SK-N-SH (cell line): Measurements from ENCODE around the gene FRMD6. TPM values are rescaled to one million over a fixed set of nuclear protein-coding genes. Genes with fewer than 3 reads are reported as not detected.

Experiments
- CTCF ChIA-PET: fragments of 300-600, 350-600 bp; formaldehyde crosslinking; extraction: SDS; loops from one replicate; lab custom pipeline; 2021; lab: Yijun Ruan, JAX
- POLR2A ChIA-PET: fragments of 350-600 bp; sonication (Branson Sonifier 250); formaldehyde crosslinking; extraction: SDS; loops from one replicate; lab custom pipeline; 2020; ENCODE audit warnings: antibody characterized with exemption, inconsistent platforms; lab: Yijun Ruan, JAX
- DNase-seq: peaks from one replicate; pipeline ENCODE4 v3.0.0; 2012
- H2AFZ ChIP-seq: fragments of 200-600 bp; sonication (generic); 2 replicates; pipeline ENCODE4 v1.8.1; 2016; ENCODE audit warnings: antibody characterized with exemption, mild to moderate bottlenecking, low read depth
- H3F3A ChIP-seq: fragments of 200-600 bp; sonication (generic); replicated peaks from 2 replicates; pipeline ENCODE3; 2016; ENCODE audit warnings: antibody characterized with exemption, mild to moderate bottlenecking; ENCODE audit not compliant: insufficient read depth
- H3K27ac ChIP-seq, 2 experiments: fragments of 200-500 bp in 1 of 2; fragments of 200-600 bp in 1 of 2; sonication (Bioruptor generic) in 1 of 2; sonication (generic), shearing (Covaris generic) in 1 of 2; 2 replicates each; pipeline versions ENCODE4 v1.5.1 to v1.6.1; 2014 to 2016; ENCODE audit warnings: low read depth in 2 of 2, inconsistent platforms in 1 of 2, low read length in 1 of 2, mild to moderate bottlenecking in 1 of 2, mixed read lengths in 1 of 2
- H3K27me3 ChIP-seq: fragments of 200-600 bp; sonication (generic), shearing (Covaris generic); 2 replicates; pipeline ENCODE4 v1.6.1; 2016; ENCODE audit warnings: mixed run types; ENCODE audit not compliant: insufficient read depth
- H3K36me3 ChIP-seq, 2 experiments: fragments of 200-500 bp in 1 of 2; fragments of 200-600 bp in 1 of 2; sonication (Bioruptor generic) in 1 of 2; sonication (generic) in 1 of 2; replicated peaks in 1 of 2; 2 replicates each; pipeline versions ENCODE3 to v1.5.1; 2014 to 2016; ENCODE audit warnings: low read length in 1 of 2, mild to moderate bottlenecking in 1 of 2; ENCODE audit not compliant: insufficient read depth in 2 of 2, control insufficient read depth in 1 of 2
- H3K4me1 ChIP-seq, 2 experiments: fragments of 200-500 bp in 1 of 2; fragments of 200-600 bp in 1 of 2; sonication (Bioruptor generic) in 1 of 2; sonication (generic), shearing (Covaris generic) in 1 of 2; 2 replicates each; pipeline versions ENCODE4 v1.5.1 to v1.6.1; 2014 to 2016; ENCODE audit warnings: low read depth in 1 of 2, low read length in 1 of 2, mixed run types in 1 of 2; ENCODE audit not compliant: insufficient read depth in 2 of 2, control insufficient read depth in 1 of 2
- H3K4me2 ChIP-seq: fragments of 200-600 bp; sonication (generic), shearing (Covaris generic); 2 replicates; pipeline ENCODE4 v1.6.1; 2017; ENCODE audit warnings: mixed run types
- H3K4me3 ChIP-seq, 2 experiments: fragments of 200-500 bp in 1 of 2; fragments of 200-600 bp in 1 of 2; sonication (Bioruptor generic) in 1 of 2; sonication (generic), shearing (Covaris generic) in 1 of 2; 2 replicates each; pipeline versions ENCODE4 v1.5.1 to v1.8.1; 2014 to 2016; ENCODE audit warnings: low read depth in 2 of 2, inconsistent platforms in 1 of 2, low read length in 1 of 2, mild to moderate bottlenecking in 1 of 2, mixed read lengths in 1 of 2, moderate library complexity in 1 of 2
- H3K79me2 ChIP-seq: fragments of 200-600 bp; sonication (generic); 2 replicates; pipeline ENCODE4 v1.8.1; 2017; ENCODE audit warnings: mild to moderate bottlenecking; ENCODE audit not compliant: insufficient read depth
- H3K9ac ChIP-seq: fragments of 200-600 bp; sonication (generic); 2 replicates; pipeline ENCODE4 v1.6.1; 2017; ENCODE audit warnings: mixed run types
- H3K9me2 ChIP-seq: fragments of 200-600 bp; sonication (generic); 2 replicates; pipeline ENCODE4 v1.6.1; 2017; ENCODE audit warnings: mixed run types
- H3K9me3 ChIP-seq: fragments of 200-600 bp; sonication (generic); 2 replicates; pipeline ENCODE4 v1.6.1; 2017; ENCODE audit warnings: mixed run types, mild to moderate bottlenecking, moderate library complexity
- H4K20me1 ChIP-seq: fragments of 200-600 bp; sonication (generic); 2 replicates; pipeline ENCODE4 v1.6.1; 2017; ENCODE audit warnings: mild to moderate bottlenecking, mixed run types; ENCODE audit not compliant: insufficient read depth
- CHD2 ChIP-seq: fragments of 150-350 bp; IDR thresholded peaks from 2 replicates; pipeline ENCODE4 v1.6.1; 2018; ENCODE audit warnings: low read length; ENCODE audit not compliant: partially characterized antibody
- ELF1 ChIP-seq: IDR thresholded peaks from 2 replicates; pipeline ENCODE4 v1.4.0; 2012
- EP300 ChIP-seq, 2 experiments: IDR thresholded peaks; 2 replicates each; pipeline versions ENCODE4 v1.4.0 to v1.6.1; 2012; ENCODE audit warnings: borderline replicate concordance in 1 of 2, low read depth in 1 of 2, low read length in 1 of 2
- EZH2phosphoT487 ChIP-seq: fragments of 200-600 bp; sonication (generic); IDR thresholded peaks from 2 replicates; pipeline ENCODE4 v1.6.1; 2017; ENCODE audit warnings: low read depth, mixed run types, mild to moderate bottlenecking, antibody characterized with exemption, moderate library complexity, borderline replicate concordance
- FOXJ3 ChIP-seq: sonication (generic); formaldehyde crosslinking; IDR thresholded peaks from 2 replicates; pipeline ENCODE4 v1.5.1; 2020; ENCODE audit warnings: mild to moderate bottlenecking, missing genetic modification reagents
- MEF2A ChIP-seq: IDR thresholded peaks from 2 replicates; pipeline ENCODE4 v1.4.0; 2012; ENCODE audit warnings: low read depth, borderline replicate concordance
- NFIC ChIP-seq: IDR thresholded peaks from 2 replicates; pipeline ENCODE4 v1.4.0; 2012; ENCODE audit warnings: borderline replicate concordance
- NRF1 ChIP-seq: IDR thresholded peaks from 2 replicates; pipeline ENCODE4 v1.6.1; 2012; ENCODE audit warnings: low read depth, mild to moderate bottlenecking, low read length
- RFX5 ChIP-seq: IDR thresholded peaks from 2 replicates; pipeline ENCODE4 v1.6.1; 2012; ENCODE audit warnings: mild to moderate bottlenecking, improper control_type of control experiment, low read length
- RXRA ChIP-seq: IDR thresholded peaks from 2 replicates; pipeline ENCODE4 v1.4.0; 2012; ENCODE audit warnings: low read depth, mild to moderate bottlenecking, borderline replicate concordance
- SIN3A ChIP-seq: IDR thresholded peaks from 2 replicates; pipeline ENCODE4 v1.6.1; 2012; ENCODE audit warnings: low read depth, mild to moderate bottlenecking, low read length, moderate library complexity, borderline replicate concordance
- SMC3 ChIP-seq: IDR thresholded peaks from 2 replicates; pipeline ENCODE4 v1.6.1; 2012; ENCODE audit warnings: low read depth, low read length, improper control_type of control experiment
- TCF12 ChIP-seq: IDR thresholded peaks from 2 replicates; pipeline ENCODE4 v1.4.0; 2012
- WGBS: methylation state at CpG from one replicate; pipeline ENCODE4 v1.1.6; 2017; ENCODE audit warnings: low lambda C conversion rate; 5-methylcytosine and 5-hydroxymethylcytosine counted together
- polyA plus RNA-seq, 3 experiments: library from polyadenylated mRNA; depleted of rRNA; stranded (reverse); fragments of >200 nt; gene quantifications; 2 replicates each; pipeline ENCODE4 v1.2.3, GENCODE V29; 2012
- TF ChIP-seq, protein P1 (sequence below): fragments of 150-350 bp; IDR thresholded peaks from 2 replicates; pipeline ENCODE4 v1.6.1; 2016; ENCODE audit warnings: mild to moderate bottlenecking, low read depth, low read length
- TF ChIP-seq, protein P2 (sequence below): fragments of 200-600 bp; sonication (generic); IDR thresholded peaks from 2 replicates; pipeline ENCODE4 v1.6.1; 2017; ENCODE audit warnings: antibody characterized with exemption, mild to moderate bottlenecking, moderate library complexity

FRMD6 gene
- polyA plus RNA-seq, 1 of the 3 experiments (the other 2 are of a cell fraction) = 147 TPM

DNA sequence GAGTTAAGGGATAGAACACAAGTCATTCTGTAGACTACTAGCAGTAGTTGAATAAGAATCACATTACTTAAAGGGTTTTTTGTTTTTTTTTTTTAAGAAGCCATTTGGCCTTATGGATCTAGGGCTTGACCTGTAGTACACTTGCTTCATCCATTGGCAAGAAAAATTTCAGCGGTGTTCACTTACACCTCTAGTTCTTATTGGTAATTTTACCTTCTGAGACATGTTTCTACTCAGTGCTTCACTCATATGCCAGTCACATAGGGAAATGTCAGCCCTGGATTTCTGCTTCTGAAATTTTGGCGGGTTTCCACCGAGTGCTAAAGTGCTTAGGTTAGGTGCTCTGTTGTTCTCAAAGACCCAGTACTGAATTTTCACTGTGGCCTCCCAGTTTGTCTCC is 72.9 kb downstream of the FRMD6 start:
- DNase-seq = no peak
- H3K27me3 ChIP-seq = no peaks in the 10 kb centered on the region
- H3K79me2 ChIP-seq = peaks cover 15% of the 10 kb centered on the region
- no peaks in the 10 kb centered on the region for H3K9me3 ChIP-seq
- H3F3A ChIP-seq = peaks cover 92% of the 10 kb centered on the region
- peaks cover 88% of the 10 kb centered on the region for H4K20me1 ChIP-seq
- H3K9me2 ChIP-seq = no peaks in the 10 kb centered on the region
- WGBS = 100% methylated on average over 2 of the region's 3 CpGs
- peak overlapping the region; percentile 32; the same call in 1 of the 2 replicates for H3K4me2 ChIP-seq
- H3K36me3 ChIP-seq = peaks cover 90 to 92% of the 10 kb centered on the region in 2 experiments
- no peak overlapping the region for H3K4me3 ChIP-seq
- ChIA-PET CTCF (interaction anchor here (0.8 to 1.6 kb wide), 3 partner anchors 10 to 72 kb away, joined by 3 read pairs; no protein-coding TSS in a partner anchor), POLR2A (no interaction called here)
- H3K9ac ChIP-seq = 0 out of 2 replicates have a peak overlapping the region, but pooled peaks have one; percentile 0
- H2AFZ ChIP-seq = no peak overlapping the region
- peak overlapping the region; percentile 48 to 71 for H3K27ac ChIP-seq
- TF ChIP-seq, protein P1, sequence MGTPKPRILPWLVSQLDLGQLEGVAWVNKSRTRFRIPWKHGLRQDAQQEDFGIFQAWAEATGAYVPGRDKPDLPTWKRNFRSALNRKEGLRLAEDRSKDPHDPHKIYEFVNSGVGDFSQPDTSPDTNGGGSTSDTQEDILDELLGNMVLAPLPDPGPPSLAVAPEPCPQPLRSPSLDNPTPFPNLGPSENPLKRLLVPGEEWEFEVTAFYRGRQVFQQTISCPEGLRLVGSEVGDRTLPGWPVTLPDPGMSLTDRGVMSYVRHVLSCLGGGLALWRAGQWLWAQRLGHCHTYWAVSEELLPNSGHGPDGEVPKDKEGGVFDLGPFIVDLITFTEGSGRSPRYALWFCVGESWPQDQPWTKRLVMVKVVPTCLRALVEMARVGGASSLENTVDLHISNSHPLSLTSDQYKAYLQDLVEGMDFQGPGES = no peak
- TF ChIP-seq RFX5 = no peak
- no peak for TF ChIP-seq FOXJ3 (CRISPR knock-in tag)
- TF ChIP-seq RXRA = no peak
- no peak for TF ChIP-seq SIN3A
- TF ChIP-seq EZH2phosphoT487 = no peak
- TF ChIP-seq ELF1 = no peak
- H3K4me1 ChIP-seq = peaks cover 8 to 15% of the 10 kb centered on the region in 2 experiments; a peak in 3 of 4 replicates

DNA sequence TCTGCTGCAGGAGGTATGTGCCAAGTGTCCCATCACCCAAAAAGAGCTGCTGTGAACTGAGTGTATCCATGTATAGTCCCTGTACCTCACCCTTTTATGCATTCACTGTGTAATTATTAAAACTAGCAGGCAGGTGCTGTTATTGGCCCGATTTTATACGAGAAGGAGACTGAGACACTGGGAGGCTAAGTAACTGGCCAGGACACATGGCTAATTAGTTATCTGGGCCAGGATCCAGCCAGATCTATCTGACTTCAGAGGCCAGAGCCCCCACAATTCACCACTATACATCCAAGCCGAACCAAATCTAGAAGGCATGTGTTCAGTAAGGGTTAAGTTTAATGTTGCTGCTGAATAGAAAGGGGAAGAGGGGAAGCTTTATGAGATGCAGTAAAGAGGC is 73.4 kb downstream of the FRMD6 start:
- TF ChIP-seq RFX5 (no peak), TCF12 (no peak), EP300 (IDR thresholded peaks at IDR 0.05; ENCODE audit: borderline replicate concordance in 1 of 2, low read depth in 1 of 2, low read length in 1 of 2) (no peak), MEF2A (no peak), CHD2 (no peak), RXRA (no peak), NFIC (no peak), NRF1 (no peak), ELF1 (no peak), SMC3 (no peak)
- TF ChIP-seq, protein P2, sequence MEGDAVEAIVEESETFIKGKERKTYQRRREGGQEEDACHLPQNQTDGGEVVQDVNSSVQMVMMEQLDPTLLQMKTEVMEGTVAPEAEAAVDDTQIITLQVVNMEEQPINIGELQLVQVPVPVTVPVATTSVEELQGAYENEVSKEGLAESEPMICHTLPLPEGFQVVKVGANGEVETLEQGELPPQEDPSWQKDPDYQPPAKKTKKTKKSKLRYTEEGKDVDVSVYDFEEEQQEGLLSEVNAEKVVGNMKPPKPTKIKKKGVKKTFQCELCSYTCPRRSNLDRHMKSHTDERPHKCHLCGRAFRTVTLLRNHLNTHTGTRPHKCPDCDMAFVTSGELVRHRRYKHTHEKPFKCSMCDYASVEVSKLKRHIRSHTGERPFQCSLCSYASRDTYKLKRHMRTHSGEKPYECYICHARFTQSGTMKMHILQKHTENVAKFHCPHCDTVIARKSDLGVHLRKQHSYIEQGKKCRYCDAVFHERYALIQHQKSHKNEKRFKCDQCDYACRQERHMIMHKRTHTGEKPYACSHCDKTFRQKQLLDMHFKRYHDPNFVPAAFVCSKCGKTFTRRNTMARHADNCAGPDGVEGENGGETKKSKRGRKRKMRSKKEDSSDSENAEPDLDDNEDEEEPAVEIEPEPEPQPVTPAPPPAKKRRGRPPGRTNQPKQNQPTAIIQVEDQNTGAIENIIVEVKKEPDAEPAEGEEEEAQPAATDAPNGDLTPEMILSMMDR = no peak
- CTCF ChIA-PET = interaction anchor here (0.7 to 0.8 kb wide), 2 partner anchors 15 to 73 kb away, joined by 3 read pairs; no protein-coding TSS in a partner anchor
- no peak for DNase-seq
- H3K9me3 ChIP-seq = no peaks in the 10 kb centered on the region
- peaks cover 90 to 92% of the 10 kb centered on the region in 2 experiments for H3K36me3 ChIP-seq
- peak overlapping the region; percentile 32; the same call in 1 of the 2 replicates for H3K4me2 ChIP-seq
- no peaks in the 10 kb centered on the region for H3K27me3 ChIP-seq
- WGBS = 50% methylated on average over 3 of the region's 3 CpGs
- H3F3A ChIP-seq = peaks cover 93% of the 10 kb centered on the region
- H3K4me3 ChIP-seq = no peak overlapping the region
- no peaks in the 10 kb centered on the region for H3K9me2 ChIP-seq
- H3K27ac ChIP-seq = peak overlapping the region; percentile 48 to 71
- peaks cover 11% of the 10 kb centered on the region for H3K79me2 ChIP-seq
- POLR2A ChIA-PET = no interaction called here
- peaks cover 8 to 15% of the 10 kb centered on the region in 2 experiments; a peak in 3 of 4 replicates for H3K4me1 ChIP-seq
- H4K20me1 ChIP-seq = peaks cover 85% of the 10 kb centered on the region
- no peak overlapping the region for H2AFZ ChIP-seq
- H3K9ac ChIP-seq = 0 out of 2 replicates have a peak overlapping the region, but pooled peaks have one; percentile 0
